ENCODE measurements around the gene ROBO1. TPM values are rescaled to one million over a fixed set of nuclear protein-coding genes. Genes with fewer than 3 reads are reported as not detected.

Gene ROBO1
- total RNA-seq, 4 donors from 2014 or later, result 8.6 to 26.3 (median 16.6) TPM

DNA sequence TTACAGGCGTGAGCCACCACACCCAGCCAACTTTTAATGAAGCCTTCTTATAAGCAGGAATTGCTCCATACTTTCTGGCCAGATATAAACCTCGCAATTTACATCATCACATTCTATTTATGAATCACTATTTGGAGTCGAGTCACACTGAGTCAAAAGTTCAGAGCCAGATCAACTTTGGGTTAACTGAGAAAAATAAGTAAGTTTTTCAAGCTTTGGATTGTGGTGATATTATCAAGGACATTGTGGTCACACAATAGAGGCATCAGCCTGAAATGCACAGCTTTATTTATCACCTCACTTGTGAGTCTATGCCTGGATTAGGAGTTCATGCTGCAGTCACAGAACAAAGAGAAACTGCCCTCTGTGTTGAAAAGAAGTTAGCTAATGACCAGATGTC, 1163.5 kb downstream of the ROBO1 start:
- 86 to 92% methylated on average over 3 of the region's 3 CpGs for WGBS, 2 donors
- H3K27ac ChIP-seq, result no peak overlapping the region
- H3K36me3 ChIP-seq, result no peaks in the 10 kb centered on the region
- intact Hi-C loops (cut with DNase I), result no loop called here
- H3K4me1 ChIP-seq, result no peaks in the 10 kb centered on the region
- no peaks in the 10 kb centered on the region for H3K27me3 ChIP-seq
- H3K9me3 ChIP-seq, result no peaks in the 10 kb centered on the region
- no peak for TF ChIP-seq POLR2A (IDR thresholded peaks at IDR 0.05)
- TF ChIP-seq, protein P1, sequence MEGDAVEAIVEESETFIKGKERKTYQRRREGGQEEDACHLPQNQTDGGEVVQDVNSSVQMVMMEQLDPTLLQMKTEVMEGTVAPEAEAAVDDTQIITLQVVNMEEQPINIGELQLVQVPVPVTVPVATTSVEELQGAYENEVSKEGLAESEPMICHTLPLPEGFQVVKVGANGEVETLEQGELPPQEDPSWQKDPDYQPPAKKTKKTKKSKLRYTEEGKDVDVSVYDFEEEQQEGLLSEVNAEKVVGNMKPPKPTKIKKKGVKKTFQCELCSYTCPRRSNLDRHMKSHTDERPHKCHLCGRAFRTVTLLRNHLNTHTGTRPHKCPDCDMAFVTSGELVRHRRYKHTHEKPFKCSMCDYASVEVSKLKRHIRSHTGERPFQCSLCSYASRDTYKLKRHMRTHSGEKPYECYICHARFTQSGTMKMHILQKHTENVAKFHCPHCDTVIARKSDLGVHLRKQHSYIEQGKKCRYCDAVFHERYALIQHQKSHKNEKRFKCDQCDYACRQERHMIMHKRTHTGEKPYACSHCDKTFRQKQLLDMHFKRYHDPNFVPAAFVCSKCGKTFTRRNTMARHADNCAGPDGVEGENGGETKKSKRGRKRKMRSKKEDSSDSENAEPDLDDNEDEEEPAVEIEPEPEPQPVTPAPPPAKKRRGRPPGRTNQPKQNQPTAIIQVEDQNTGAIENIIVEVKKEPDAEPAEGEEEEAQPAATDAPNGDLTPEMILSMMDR (IDR thresholded peaks at IDR 0.05), result no peak
- H3K4me3 ChIP-seq (replicated peaks in 1 of 3), result no peak overlapping the region
- no peak for DNase-seq

DNA sequence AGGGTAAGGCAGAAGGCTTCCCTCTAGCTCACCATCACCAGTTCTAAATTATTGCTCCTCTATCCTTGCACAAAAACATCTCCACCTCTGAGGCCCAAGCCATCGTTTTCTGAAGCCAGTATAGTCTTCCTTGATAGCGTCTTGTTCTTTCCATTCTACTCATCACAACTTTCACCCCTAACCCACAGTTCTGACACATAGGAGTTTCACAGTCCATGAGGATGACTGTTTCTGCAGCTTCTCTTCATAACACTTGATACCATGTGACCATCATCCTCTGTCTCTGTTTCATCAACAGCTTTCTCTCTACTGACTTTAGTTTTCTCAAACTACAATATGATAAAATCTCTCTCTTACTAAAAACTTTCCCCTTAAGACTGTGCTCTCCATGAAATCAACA, 1166.5 kb downstream of the ROBO1 start:
- Histone ChIP-seq H3K36me3 (no peaks in the 10 kb centered on the region), H3K27ac (no peak overlapping the region), H3K9me3 (no peaks in the 10 kb centered on the region), H3K4me3 (replicated peaks in 1 of 3) (no peak overlapping the region), H3K4me1 (no peaks in the 10 kb centered on the region), H3K27me3 (no peaks in the 10 kb centered on the region)
- TF ChIP-seq, protein P1 (IDR thresholded peaks at IDR 0.05), result no peak
- TF ChIP-seq POLR2A (IDR thresholded peaks at IDR 0.05), result no peak
- DNase-seq, result no peak
- intact Hi-C loops (cut with DNase I), result no loop called here
- WGBS, 2 donors, result 87 to 91% methylated on average over 2 of the region's 2 CpGs

DNA sequence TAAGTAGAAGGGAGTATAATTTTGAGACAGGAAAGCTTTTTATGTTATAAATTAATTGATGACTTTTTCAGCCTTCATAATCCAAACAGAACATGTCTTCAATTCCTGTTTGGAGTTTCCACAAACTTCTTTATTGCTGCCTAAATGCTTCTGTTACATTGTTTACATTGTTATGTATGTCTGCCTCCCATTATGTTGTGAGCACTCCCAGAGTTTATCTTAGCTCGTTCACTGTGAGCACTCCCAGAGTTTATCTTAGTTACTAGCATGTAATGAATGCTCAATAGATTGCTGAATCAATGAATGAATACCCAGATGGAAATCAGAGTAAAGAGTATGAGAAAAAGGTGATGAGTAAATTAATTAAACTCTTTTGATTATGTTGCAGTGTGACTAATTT, 1178.0 kb downstream of the ROBO1 start:
- 6 to 14% methylated on average over 1 of the region's 1 CpG for WGBS, 2 donors
- no peaks in the 10 kb centered on the region for H3K4me1 ChIP-seq
- no peaks in the 10 kb centered on the region for H3K36me3 ChIP-seq
- H3K9me3 ChIP-seq, result no peaks in the 10 kb centered on the region
- intact Hi-C loops (cut with DNase I), result no loop called here
- no peak overlapping the region for H3K4me3 ChIP-seq (replicated peaks in 1 of 3)
- no peak for TF ChIP-seq POLR2A (IDR thresholded peaks at IDR 0.05)
- TF ChIP-seq, protein P1 (IDR thresholded peaks at IDR 0.05), result no peak
- no peaks in the 10 kb centered on the region for H3K27me3 ChIP-seq
- DNase-seq, result no peak
- no peak overlapping the region for H3K27ac ChIP-seq

GRCh38 chr3:78588906-78589621, 1178.7 kb downstream of the ROBO1 start:
- Histone ChIP-seq H3K36me3 (no peaks in the 10 kb centered on the region), H3K27me3 (no peaks in the 10 kb centered on the region), H3K4me3 (replicated peaks in 1 of 3) (no peak overlapping the region), H3K9me3 (no peaks in the 10 kb centered on the region), H3K27ac (no peak overlapping the region), H3K4me1 (no peaks in the 10 kb centered on the region)
- DNase-seq, result no peak
- intact Hi-C loops (cut with DNase I), result no loop called here
- TF ChIP-seq, protein P1 (IDR thresholded peaks at IDR 0.05), result no peak
- TF ChIP-seq POLR2A (IDR thresholded peaks at IDR 0.05), result no peak
- 93 to 98% methylated on average over 3 of the region's 3 CpGs for WGBS, 2 donors

GRCh38 chr3:78580681-78581080, 1187.1 kb downstream of the ROBO1 start:
- DNase-seq, result no peak
- WGBS, 2 donors, result 76 to 79% methylated on average over 2 of the region's 2 CpGs
- Histone ChIP-seq H3K4me1 (no peaks in the 10 kb centered on the region), H3K36me3 (no peaks in the 10 kb centered on the region), H3K27me3 (no peaks in the 10 kb centered on the region), H3K4me3 (replicated peaks in 1 of 3) (no peak overlapping the region), H3K27ac (no peak overlapping the region), H3K9me3 (no peaks in the 10 kb centered on the region)
- intact Hi-C loops (cut with DNase I), result no loop called here
- TF ChIP-seq, protein P1 (IDR thresholded peaks at IDR 0.05), result no peak
- TF ChIP-seq POLR2A (IDR thresholded peaks at IDR 0.05), result no peak

Data from thyroid gland (tissue), 4 donors.